Subcutaneous adipose tissue (tissue), 4 donors: ENCODE data around the gene LRRN3. TPM values are rescaled to one million over a fixed set of nuclear protein-coding genes. Genes with fewer than 3 reads are reported as not detected.

Experiments used
- total RNA-seq, 4 donors: library from RNA; depleted of rRNA; stranded (reverse); fragments of >200 nt; gene quantifications; one replicate each; pipeline ENCODE4 v1.1.0, GENCODE V29; 2016
- TF ChIP-seq, protein P1 (sequence below): fragments of 450-650 bp; IDR thresholded peaks from one replicate; pipeline ENCODE4 v1.5.1; 2016; ENCODE audit warnings: low read depth, mild to moderate bottlenecking, control low read depth, antibody characterized with exemption, moderate library complexity

Gene LRRN3
- total RNA-seq, 4 donors from 2014 or later: 1.7 to 3.4 (median 2.2) TPM

- TF ChIP-seq, protein P1, sequence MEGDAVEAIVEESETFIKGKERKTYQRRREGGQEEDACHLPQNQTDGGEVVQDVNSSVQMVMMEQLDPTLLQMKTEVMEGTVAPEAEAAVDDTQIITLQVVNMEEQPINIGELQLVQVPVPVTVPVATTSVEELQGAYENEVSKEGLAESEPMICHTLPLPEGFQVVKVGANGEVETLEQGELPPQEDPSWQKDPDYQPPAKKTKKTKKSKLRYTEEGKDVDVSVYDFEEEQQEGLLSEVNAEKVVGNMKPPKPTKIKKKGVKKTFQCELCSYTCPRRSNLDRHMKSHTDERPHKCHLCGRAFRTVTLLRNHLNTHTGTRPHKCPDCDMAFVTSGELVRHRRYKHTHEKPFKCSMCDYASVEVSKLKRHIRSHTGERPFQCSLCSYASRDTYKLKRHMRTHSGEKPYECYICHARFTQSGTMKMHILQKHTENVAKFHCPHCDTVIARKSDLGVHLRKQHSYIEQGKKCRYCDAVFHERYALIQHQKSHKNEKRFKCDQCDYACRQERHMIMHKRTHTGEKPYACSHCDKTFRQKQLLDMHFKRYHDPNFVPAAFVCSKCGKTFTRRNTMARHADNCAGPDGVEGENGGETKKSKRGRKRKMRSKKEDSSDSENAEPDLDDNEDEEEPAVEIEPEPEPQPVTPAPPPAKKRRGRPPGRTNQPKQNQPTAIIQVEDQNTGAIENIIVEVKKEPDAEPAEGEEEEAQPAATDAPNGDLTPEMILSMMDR: no peak
Observed at GRCh38 chr7:111126987-111127386, 36.1 kb downstream of the LRRN3 start.

GRCh38 chr7:111129435-111129834 lies 38.5 kb downstream of the LRRN3 start:
- TF ChIP-seq, protein P1: no peak

GRCh38 chr7:111132833-111133232 lies 41.9 kb downstream of the LRRN3 start:
- TF ChIP-seq, protein P1: no peak

DNA sequence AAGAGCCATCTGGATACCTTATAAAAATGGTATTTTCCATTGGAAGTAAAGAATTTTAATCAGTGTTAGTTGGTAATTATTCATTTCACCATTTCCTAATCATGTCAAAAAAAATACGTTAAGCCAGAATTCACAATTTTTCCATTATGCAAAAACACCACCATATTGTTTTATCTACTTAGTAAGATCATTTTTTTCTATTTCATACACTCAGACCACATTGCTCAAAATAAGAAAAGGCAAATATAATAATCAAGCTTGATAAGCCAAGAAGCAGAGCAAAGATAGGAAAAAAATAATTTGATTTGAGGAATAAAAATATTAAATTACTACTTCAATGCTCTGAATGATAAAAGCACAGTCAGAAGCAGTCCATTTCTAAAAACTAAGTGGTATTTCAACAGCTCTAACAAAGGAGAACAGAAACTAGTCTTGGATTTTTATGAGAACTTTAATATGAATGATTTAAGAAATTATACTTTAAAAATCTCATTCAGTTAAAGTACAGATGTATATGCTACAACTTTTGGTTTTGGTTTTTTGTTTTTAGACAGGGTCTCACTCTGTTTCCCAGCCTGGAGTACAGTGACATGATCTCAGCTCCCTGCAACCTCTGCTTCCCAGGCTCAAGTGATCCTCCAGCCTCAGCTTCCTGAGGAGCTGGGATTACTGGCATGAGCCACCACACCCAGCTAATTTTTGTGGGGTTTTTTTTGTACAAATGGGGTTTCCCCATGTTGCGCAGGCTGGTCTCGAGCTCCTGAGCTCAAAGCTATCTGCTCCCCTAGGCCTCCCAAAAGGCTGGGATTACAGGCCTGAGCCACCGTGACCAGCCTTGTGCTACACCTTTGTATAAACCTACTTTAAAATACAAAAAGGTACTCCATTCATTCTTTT lies 46.6 kb downstream of the LRRN3 start:
- TF ChIP-seq, protein P1: no peak

DNA sequence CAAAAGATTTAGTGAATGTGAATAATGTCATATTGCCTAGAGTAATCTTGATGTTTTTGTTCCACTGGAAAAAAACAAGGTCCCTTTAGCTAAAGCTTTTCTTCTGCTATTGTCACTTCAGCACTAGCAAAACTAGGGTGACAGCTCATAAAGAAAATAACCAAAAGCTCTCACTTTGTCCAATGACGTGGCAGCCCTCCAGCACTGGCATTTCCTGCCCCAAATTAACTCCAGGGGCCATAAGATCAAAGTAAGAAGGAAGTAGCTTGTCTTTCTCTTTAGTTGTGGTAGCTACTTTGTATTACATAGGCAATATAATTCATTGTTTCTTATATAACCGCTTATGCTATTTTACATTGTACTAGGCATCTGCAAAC lies 47.3 kb downstream of the LRRN3 start:
- TF ChIP-seq, protein P1: no peak

GRCh38 chr7:111138586-111138985 lies 47.7 kb downstream of the LRRN3 start:
- TF ChIP-seq, protein P1: no peak

DNA sequence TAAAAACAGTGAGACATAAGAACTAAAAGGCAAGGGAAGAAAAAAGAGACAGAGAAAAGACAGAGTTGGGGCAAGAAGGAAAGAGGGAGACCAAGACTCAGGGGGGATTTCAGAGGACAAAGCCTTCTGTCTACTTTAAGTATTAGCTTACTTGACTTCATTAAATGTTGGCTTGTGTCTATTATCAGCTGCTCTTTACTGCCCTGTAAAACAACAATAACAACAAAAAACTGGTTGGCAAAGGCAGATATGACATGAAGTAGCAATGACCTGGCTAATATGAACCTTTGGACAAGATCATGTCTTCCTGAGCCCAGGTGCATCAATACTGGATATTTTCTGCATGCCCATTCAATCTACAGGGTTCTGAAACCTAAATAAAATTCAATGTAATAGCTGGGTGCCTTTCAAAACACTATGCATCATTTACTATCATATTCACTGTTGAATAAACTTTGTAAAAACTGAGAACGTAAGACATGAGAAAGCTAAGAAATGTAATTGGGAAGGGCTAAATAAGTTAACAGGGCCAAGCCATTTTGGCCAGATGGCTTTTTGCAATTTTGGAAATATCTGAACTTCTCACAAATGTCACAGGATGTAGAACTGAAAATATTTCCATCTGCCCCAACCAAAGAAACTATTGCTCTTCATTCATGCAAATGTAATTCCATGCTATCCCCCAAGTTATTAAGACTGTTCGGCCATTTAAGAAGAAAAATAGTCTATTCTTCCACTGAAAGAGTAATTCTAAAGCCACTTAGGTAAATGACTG lies 49.4 kb downstream of the LRRN3 start:
- TF ChIP-seq, protein P1: no peak
